Measurements from ENCODE around the gene SV2C. TPM values are rescaled to one million over a fixed set of nuclear protein-coding genes. Genes with fewer than 3 reads are reported as not detected.
"Not testable (repeated sequence)": the region's sequence is repeated elsewhere in the genome, so short reads cannot be mapped to it uniquely, and the experiment has no call there.

SV2C gene
- total and polyA plus RNA-seq, 3 donors from 2014 or later: 0.24 to 0.87 (median 0.56) TPM

GRCh38 chr5:76319673-76320072 lies 236.5 kb downstream of the SV2C start:
- no peak for TF ChIP-seq CTCF (IDR thresholded peaks at IDR 0.05)
- TF ChIP-seq POLR2A (IDR thresholded peaks at IDR 0.05): no peak
- no peaks in the 10 kb centered on the region for H3K4me1 ChIP-seq
- DNase-seq: no peak
- H3K4me3 ChIP-seq: no peak overlapping the region
- intact Hi-C loops (cut with DNase I; ENCODE audit: low total_unique reads): no loop called here
- no peak overlapping the region for H3K27ac ChIP-seq
- H3K36me3 ChIP-seq (ENCODE audit: low read depth, missing control alignments): no peaks in the 10 kb centered on the region
- 57 to 66% methylated on average over 7 of the region's 7 CpGs for WGBS, 2 donors
- no peaks in the 10 kb centered on the region for H3K27me3 ChIP-seq
- H3K9me3 ChIP-seq: no peaks in the 10 kb centered on the region

GRCh38 chr5:76323494-76323893 lies 240.3 kb downstream of the SV2C start:
- H3K4me1 ChIP-seq; H3K4me3 ChIP-seq; H3K9me3 ChIP-seq; intact Hi-C loops (cut with DNase I; ENCODE audit: low total_unique reads); H3K36me3 ChIP-seq (ENCODE audit: low read depth, missing control alignments); H3K27ac ChIP-seq; H3K27me3 ChIP-seq; DNase-seq: not testable (repeated sequence)
- 97 to 100% methylated on average over 1 of the region's 1 CpG for WGBS, 2 donors

- TF ChIP-seq POLR2A (IDR thresholded peaks at IDR 0.05) (no peak), CTCF (IDR thresholded peaks at IDR 0.05) (no peak)
- DNase-seq: no peak
- H3K27me3 ChIP-seq: no peaks in the 10 kb centered on the region
- intact Hi-C loops (cut with DNase I; ENCODE audit: low total_unique reads): no loop called here
- H3K36me3 ChIP-seq (ENCODE audit: low read depth, missing control alignments): no peaks in the 10 kb centered on the region
- H3K4me1 ChIP-seq: peaks cover 7% of the 10 kb centered on the region
- 37 to 58% methylated on average over 7 of the region's 7 CpGs for WGBS, 2 donors
- no peak overlapping the region for H3K4me3 ChIP-seq
- no peaks in the 10 kb centered on the region for H3K9me3 ChIP-seq
- H3K27ac ChIP-seq: no peak overlapping the region
Measured at GRCh38 chr5:76325326-76325725, 242.1 kb downstream of the SV2C start.

GRCh38 chr5:76325876-76326491 lies 242.8 kb downstream of the SV2C start:
- intact Hi-C loops (cut with DNase I; ENCODE audit: low total_unique reads): no loop called here
- Histone ChIP-seq H3K27me3 (no peaks in the 10 kb centered on the region), H3K4me3 (no peak overlapping the region), H3K36me3 (ENCODE audit: low read depth, missing control alignments) (no peaks in the 10 kb centered on the region), H3K9me3 (no peaks in the 10 kb centered on the region), H3K27ac (no peak overlapping the region), H3K4me1 (peaks cover 7% of the 10 kb centered on the region)
- DNase-seq: peak; percentile 20
- 35 to 46% methylated on average over 3 of the region's 3 CpGs for WGBS, 2 donors
- no peak for TF ChIP-seq POLR2A (IDR thresholded peaks at IDR 0.05)
- no peak for TF ChIP-seq CTCF (IDR thresholded peaks at IDR 0.05)

GRCh38 chr5:76326577-76327302 lies 243.6 kb downstream of the SV2C start:
- Histone ChIP-seq H3K4me1 (peaks cover 7% of the 10 kb centered on the region), H3K36me3 (ENCODE audit: low read depth, missing control alignments) (no peaks in the 10 kb centered on the region), H3K27ac (no peak overlapping the region), H3K27me3 (no peaks in the 10 kb centered on the region), H3K9me3 (no peaks in the 10 kb centered on the region), H3K4me3 (no peak overlapping the region)
- TF ChIP-seq POLR2A (IDR thresholded peaks at IDR 0.05) (no peak), CTCF (IDR thresholded peaks at IDR 0.05) (no peak)
- WGBS, 2 donors: 42 to 51% methylated on average over 10 of the region's 10 CpGs
- DNase-seq: no peak
- intact Hi-C loops (cut with DNase I; ENCODE audit: low total_unique reads): no loop called here

Measured in testis (tissue), 3 donors.